ENCODE data around the gene RPS18. TPM values are rescaled to one million over a fixed set of nuclear protein-coding genes. Genes with fewer than 3 reads are reported as not detected.
A peak's percentile ranks its signal among the peaks of the same experiment; 100 is the strongest.

Gene RPS18
- total and polyA plus RNA-seq, 8 donors, result 1,052 to 3,510 (median 2,017) TPM

- DNase-seq (no peak), ATAC-seq (peak; percentile 10 to 21 (median 18)), FAIRE-seq (no peak)
- Histone ChIP-seq H3K27me3 (no peaks in the 10 kb centered on the region), H3K4me3 (peak overlapping the region; percentile 6 to 54 (median 34)), H3K9me3 (no peaks in the 10 kb centered on the region), H3K36me3 (peaks cover 0 to under 1% (median 0%) of the 10 kb centered on the region in 3 donors), H3K27ac (peak overlapping the region; percentile 61 to 82 (median 72)), H3K4me1 (peaks cover 0 to 6% (median 0%) of the 10 kb centered on the region in 3 donors)
- WGBS, 2 donors, result 0 to 1% methylated on average over 18 of the region's 18 CpGs
- intact Hi-C loops (cut with DNase I), result loop anchor here in 2 of 3 donors (5.0 kb wide), 2 partner anchors 86 to 236 kb away; no protein-coding TSS in a partner anchor
- TF ChIP-seq CTCF (IDR thresholded peaks at IDR 0.05), result peak in 1 of 4 donors; percentile 7
Measured at GRCh38 chr6:33248643-33248931, 23.3 kb upstream of the RPS18 start.

DNA sequence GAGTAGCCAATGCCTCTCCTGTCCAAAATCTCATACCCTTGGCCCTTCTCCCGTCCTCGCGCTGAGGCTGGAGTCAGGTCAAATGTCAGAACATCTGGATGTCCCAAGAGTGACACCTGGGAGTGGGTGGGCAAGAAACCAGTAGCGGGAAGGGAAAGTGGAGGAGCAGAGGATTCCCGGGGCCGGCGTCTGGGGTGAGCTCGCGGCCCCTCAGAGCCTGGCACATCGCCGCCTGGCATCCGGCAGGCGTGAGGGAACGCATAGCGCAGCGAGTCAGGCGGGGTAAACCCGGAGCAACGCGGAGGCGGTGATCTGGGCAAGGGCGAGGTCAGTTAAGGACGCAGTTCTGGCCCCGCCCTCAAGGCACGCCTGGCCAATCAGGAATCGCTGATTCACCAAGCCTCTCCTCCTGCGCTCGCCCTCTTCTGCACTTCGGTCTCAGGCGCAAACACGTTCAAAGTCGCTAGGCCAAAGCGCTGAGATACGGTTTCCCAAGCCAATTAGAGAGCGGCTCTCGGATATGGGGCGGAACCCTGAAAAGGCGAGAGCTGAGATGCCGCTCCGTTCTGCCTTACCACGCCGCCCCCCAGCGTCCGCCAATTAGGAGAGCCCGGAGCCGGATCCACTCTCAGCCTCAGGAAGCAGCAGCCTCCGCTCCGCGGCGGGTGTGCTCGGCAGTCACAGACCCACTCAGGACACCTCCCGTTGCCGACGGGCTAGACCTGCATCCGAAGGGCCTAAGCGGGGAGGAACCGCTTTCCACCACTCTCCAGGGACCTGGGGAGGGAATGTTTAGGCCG is 22.7 kb upstream of the RPS18 start:
- H3K27ac ChIP-seq, result peak overlapping the region; percentile 73 to 87 (median 82)
- intact Hi-C loops (cut with DNase I), result loop anchor here in 2 of 3 donors (5.0 kb wide), 2 partner anchors 87 to 237 kb away; no protein-coding TSS in a partner anchor
- no peaks in the 10 kb centered on the region for H3K9me3 ChIP-seq
- H3K4me3 ChIP-seq, result peak overlapping the region; percentile 24 to 54 (median 38)
- peaks cover 0 to 6% (median 0%) of the 10 kb centered on the region in 3 donors for H3K4me1 ChIP-seq
- TF ChIP-seq CTCF (IDR thresholded peaks at IDR 0.05), result no peak
- DNase-seq (peak; percentile 91 to 99 (median 98)), ATAC-seq (peak; percentile 92 to 97 (median 94)), FAIRE-seq (peak; percentile 89)
- H3K36me3 ChIP-seq, result peaks cover 0 to 3% (median 0%) of the 10 kb centered on the region in 3 donors
- H3K27me3 ChIP-seq, result no peaks in the 10 kb centered on the region
- WGBS, 2 donors, result 0% methylated on average over 48 to 58 of the region's 58 CpGs

- FAIRE-seq (no peak), DNase-seq (peak in 5 of 6 donors; percentile 21 to 62 (median 35)), ATAC-seq (no peak)
- 13 to 20% methylated on average over 15 of the region's 15 CpGs for WGBS, 2 donors
- Histone ChIP-seq H3K27me3 (no peaks in the 10 kb centered on the region), H3K4me1 (peaks cover 0 to 6% (median 0%) of the 10 kb centered on the region in 3 donors), H3K9me3 (no peaks in the 10 kb centered on the region), H3K36me3 (peaks cover 0 to 3% (median 0%) of the 10 kb centered on the region in 3 donors), H3K4me3 (peak overlapping the region; percentile 24 to 54 (median 38)), H3K27ac (peak overlapping the region; percentile 73 to 87 (median 80))
- TF ChIP-seq CTCF (IDR thresholded peaks at IDR 0.05), result no peak
- intact Hi-C loops (cut with DNase I), result loop anchor here in 2 of 3 donors (5.0 kb wide), 2 partner anchors 88 to 238 kb away; no protein-coding TSS in a partner anchor
Measured at GRCh38 chr6:33249732-33250630, 21.9 kb upstream of the RPS18 start.

DNA sequence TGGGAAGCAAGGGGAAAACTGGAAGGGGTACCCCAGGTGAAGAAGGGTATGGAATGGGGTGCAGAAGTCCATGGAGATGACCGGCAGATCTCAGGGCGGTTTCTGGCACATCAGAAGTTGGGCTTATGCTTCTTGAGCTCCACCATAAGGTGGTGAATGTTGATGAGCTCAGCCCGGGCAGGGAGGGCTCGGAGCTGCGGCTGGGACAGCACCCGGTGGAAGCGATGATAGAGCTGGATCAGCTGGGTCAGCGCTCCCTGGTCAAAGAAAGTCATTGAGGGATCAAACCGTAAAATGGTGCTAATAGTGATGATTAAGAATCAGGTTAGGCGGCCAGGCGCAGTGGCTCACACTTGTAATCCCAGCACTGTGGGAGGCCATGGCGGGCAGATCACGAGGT is 21.1 kb upstream of the RPS18 start:
- WGBS, 2 donors, result 93 to 96% methylated on average over 13 of the region's 13 CpGs
- DNase-seq (no peak), FAIRE-seq (no peak), ATAC-seq (no peak)
- Histone ChIP-seq H3K36me3 (peaks cover 0 to 5% (median 0%) of the 10 kb centered on the region in 3 donors), H3K4me3 (no peak overlapping the region), H3K27ac (no peak overlapping the region), H3K27me3 (no peaks in the 10 kb centered on the region), H3K4me1 (peaks cover 0 to 6% (median 0%) of the 10 kb centered on the region in 3 donors), H3K9me3 (no peaks in the 10 kb centered on the region)
- intact Hi-C loops (cut with DNase I), result no loop called here
- TF ChIP-seq CTCF (IDR thresholded peaks at IDR 0.05), result no peak
